Measurements from ENCODE around the gene MRPL39. TPM values are rescaled to one million over a fixed set of nuclear protein-coding genes. Genes with fewer than 3 reads are reported as not detected.

The MRPL39 gene
- total RNA-seq, 1 donor from 2014 or later, result 32.5 TPM

DNA sequence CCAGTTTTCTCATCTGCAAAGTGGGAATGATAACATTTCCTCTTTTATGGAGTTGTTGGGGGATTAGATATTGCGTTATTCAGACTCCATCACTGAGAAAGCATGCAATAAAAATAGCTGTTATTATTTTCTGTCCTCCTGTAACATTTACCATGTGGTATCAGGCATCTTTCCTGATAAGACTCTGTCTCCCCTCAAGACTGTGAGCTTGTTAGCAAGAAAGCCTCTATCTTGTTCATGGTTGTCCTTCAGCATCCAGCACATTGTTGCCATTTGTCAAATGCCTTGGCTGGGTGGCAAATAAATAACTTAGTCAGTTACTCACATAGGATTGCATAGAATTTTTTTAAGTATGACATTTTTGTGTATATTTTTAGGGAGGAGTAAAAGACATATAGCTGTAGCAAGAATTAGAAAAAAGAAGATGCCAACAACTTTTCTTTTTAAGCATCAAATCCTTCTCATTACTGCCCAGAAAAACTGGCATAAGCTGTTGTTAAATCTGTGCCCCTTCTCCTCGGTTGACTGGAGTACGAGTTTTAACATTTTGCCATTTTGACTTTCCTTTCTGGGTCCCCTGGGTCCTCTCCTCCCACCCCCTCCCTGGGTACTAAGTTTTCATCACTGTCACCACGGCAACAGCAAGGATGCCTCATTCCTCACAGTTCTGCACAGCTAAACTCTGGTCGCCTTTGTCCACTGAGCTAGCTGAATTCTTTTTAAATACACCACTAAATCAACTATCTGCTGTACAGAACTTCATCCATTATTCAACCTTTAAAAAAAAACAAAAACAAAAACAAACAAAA, 30.8 kb upstream of the MRPL39 start:
- no peak overlapping the region for H3K27ac Mint-ChIP-seq (ENCODE audit: unreplicated experiment)

DNA sequence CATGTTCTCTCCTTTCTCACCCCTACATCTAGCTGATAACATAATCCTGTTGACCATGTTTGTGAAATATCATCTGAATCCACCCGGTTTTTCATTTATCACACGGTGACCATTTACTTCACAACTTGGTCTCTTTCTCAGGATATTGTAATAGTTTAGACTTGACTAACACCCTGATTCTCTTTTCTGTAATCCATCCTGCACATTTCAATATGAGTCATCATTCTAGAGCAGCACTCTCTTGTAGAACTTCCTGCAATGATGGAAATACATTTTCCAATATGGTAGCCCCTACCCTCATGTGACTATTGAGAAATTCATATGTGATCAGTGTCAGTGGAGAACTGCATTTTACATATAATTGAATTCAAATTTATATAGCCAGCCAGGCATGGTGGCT, 29.4 kb upstream of the MRPL39 start:
- no peak for DNase-seq (ENCODE audit: low read depth)
- no peaks in the 10 kb centered on the region for H3K36me3 Mint-ChIP-seq (ENCODE audit: low read depth, unreplicated experiment)
- Histone ChIP-seq H3K9ac (ENCODE audit: low read length) (no peak overlapping the region), H3K9me3 (ENCODE audit: insufficient read depth, low read depth, low read length) (no peaks in the 10 kb centered on the region), H3K27ac (ENCODE audit: low read depth, low read length) (no peak overlapping the region), H3K36me3 (ENCODE audit: insufficient read depth, low read length) (no peaks in the 10 kb centered on the region), H4K20me1 (ENCODE audit: insufficient read depth, low read length) (no peaks in the 10 kb centered on the region), H3K4me2 (ENCODE audit: low read length) (no peak overlapping the region), H3K4me3 (ENCODE audit: insufficient read depth, low read depth, low read length) (no peak overlapping the region), H2AFZ (ENCODE audit: low read depth, low read length) (no peak overlapping the region), H3K27me3 (ENCODE audit: insufficient read depth, low read length) (no peaks in the 10 kb centered on the region), H3K4me1 (ENCODE audit: insufficient read depth, low read length) (peaks cover 5% of the 10 kb centered on the region), H3K79me2 (ENCODE audit: insufficient read depth, low read length) (no peaks in the 10 kb centered on the region)
- no peak overlapping the region for H3K4me3 Mint-ChIP-seq (ENCODE audit: unreplicated experiment)
- H3K4me1 Mint-ChIP-seq (ENCODE audit: low read depth, unreplicated experiment), result peaks cover 11% of the 10 kb centered on the region
- FAIRE-seq, result no peak
- H3K9me3 Mint-ChIP-seq (ENCODE audit: unreplicated experiment), result peaks cover 3% of the 10 kb centered on the region
- TF ChIP-seq, protein P1, sequence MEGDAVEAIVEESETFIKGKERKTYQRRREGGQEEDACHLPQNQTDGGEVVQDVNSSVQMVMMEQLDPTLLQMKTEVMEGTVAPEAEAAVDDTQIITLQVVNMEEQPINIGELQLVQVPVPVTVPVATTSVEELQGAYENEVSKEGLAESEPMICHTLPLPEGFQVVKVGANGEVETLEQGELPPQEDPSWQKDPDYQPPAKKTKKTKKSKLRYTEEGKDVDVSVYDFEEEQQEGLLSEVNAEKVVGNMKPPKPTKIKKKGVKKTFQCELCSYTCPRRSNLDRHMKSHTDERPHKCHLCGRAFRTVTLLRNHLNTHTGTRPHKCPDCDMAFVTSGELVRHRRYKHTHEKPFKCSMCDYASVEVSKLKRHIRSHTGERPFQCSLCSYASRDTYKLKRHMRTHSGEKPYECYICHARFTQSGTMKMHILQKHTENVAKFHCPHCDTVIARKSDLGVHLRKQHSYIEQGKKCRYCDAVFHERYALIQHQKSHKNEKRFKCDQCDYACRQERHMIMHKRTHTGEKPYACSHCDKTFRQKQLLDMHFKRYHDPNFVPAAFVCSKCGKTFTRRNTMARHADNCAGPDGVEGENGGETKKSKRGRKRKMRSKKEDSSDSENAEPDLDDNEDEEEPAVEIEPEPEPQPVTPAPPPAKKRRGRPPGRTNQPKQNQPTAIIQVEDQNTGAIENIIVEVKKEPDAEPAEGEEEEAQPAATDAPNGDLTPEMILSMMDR (IDR thresholded peaks at IDR 0.05; ENCODE audit: insufficient read depth, low read depth, low read length), result no peak
- no peak for TF ChIP-seq EZH2 (IDR thresholded peaks at IDR 0.05; ENCODE audit: insufficient read depth, low read length)
- H3K27ac Mint-ChIP-seq (ENCODE audit: unreplicated experiment), result no peak overlapping the region
- peaks cover 9% of the 10 kb centered on the region for H3K27me3 Mint-ChIP-seq (ENCODE audit: low read depth, unreplicated experiment)

More for the DNA sequence above, 30.8 kb upstream of the MRPL39 start:
- TF ChIP-seq, protein P1 (IDR thresholded peaks at IDR 0.05; ENCODE audit: insufficient read depth, low read depth, low read length), result no peak
- TF ChIP-seq EZH2 (IDR thresholded peaks at IDR 0.05; ENCODE audit: insufficient read depth, low read length), result no peak
- DNase-seq (ENCODE audit: low read depth) (no peak), FAIRE-seq (no peak)
- H3K36me3 ChIP-seq (ENCODE audit: insufficient read depth, low read length), result no peaks in the 10 kb centered on the region
- no peaks in the 10 kb centered on the region for H4K20me1 ChIP-seq (ENCODE audit: insufficient read depth, low read length)
- no peaks in the 10 kb centered on the region for H3K9me3 ChIP-seq (ENCODE audit: insufficient read depth, low read depth, low read length)
- H3K27me3 ChIP-seq (ENCODE audit: insufficient read depth, low read length), result no peaks in the 10 kb centered on the region
- no peak overlapping the region for H3K4me3 ChIP-seq (ENCODE audit: insufficient read depth, low read depth, low read length)
- H3K4me1 ChIP-seq (ENCODE audit: insufficient read depth, low read length), result peaks cover 5% of the 10 kb centered on the region
- Mint-ChIP-seq H3K36me3 (ENCODE audit: low read depth, unreplicated experiment) (no peaks in the 10 kb centered on the region), H3K4me1 (ENCODE audit: low read depth, unreplicated experiment) (peaks cover 11% of the 10 kb centered on the region), H3K4me3 (ENCODE audit: unreplicated experiment) (peak overlapping the region; percentile 83), H3K27me3 (ENCODE audit: low read depth, unreplicated experiment) (peaks cover 11% of the 10 kb centered on the region), H3K9me3 (ENCODE audit: unreplicated experiment) (peaks cover 3% of the 10 kb centered on the region)
- H3K4me2 ChIP-seq (ENCODE audit: low read length), result peak overlapping the region; percentile 91
- no peak overlapping the region for H3K27ac ChIP-seq (ENCODE audit: low read depth, low read length)
- no peak overlapping the region for H3K9ac ChIP-seq (ENCODE audit: low read length)
- no peaks in the 10 kb centered on the region for H3K79me2 ChIP-seq (ENCODE audit: insufficient read depth, low read length)
- H2AFZ ChIP-seq (ENCODE audit: low read depth, low read length), result no peak overlapping the region

DNA sequence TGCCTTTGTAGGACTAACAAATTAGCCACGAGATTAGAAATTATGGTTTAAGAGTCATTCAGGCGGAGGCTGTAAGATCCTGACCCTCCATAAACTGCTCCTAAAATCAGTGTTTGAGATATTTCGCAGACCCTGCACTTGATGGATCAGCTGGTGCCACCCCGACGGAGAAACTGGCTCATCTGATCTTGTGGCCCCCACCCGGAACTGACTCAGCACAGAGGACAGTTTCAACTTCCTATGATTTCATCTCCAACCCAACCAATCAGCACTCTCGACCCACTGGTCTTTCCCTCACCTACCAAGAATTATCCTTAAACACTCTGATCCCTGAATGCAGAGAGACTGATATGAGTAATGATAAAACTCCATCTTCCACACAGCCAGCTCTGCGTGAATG, 28.0 kb upstream of the MRPL39 start:
- no peak overlapping the region for H3K9ac ChIP-seq (ENCODE audit: low read length)
- H3K4me1 ChIP-seq (ENCODE audit: insufficient read depth, low read length), result peaks cover 4% of the 10 kb centered on the region
- peaks cover 6% of the 10 kb centered on the region for H3K4me1 Mint-ChIP-seq (ENCODE audit: low read depth, unreplicated experiment)
- no peak overlapping the region for H3K4me2 ChIP-seq (ENCODE audit: low read length)
- H3K36me3 Mint-ChIP-seq (ENCODE audit: low read depth, unreplicated experiment), result no peaks in the 10 kb centered on the region
- no peak for FAIRE-seq
- TF ChIP-seq EZH2 (IDR thresholded peaks at IDR 0.05; ENCODE audit: insufficient read depth, low read length), result no peak
- TF ChIP-seq, protein P1 (IDR thresholded peaks at IDR 0.05; ENCODE audit: insufficient read depth, low read depth, low read length), result no peak
- no peaks in the 10 kb centered on the region for H3K9me3 ChIP-seq (ENCODE audit: insufficient read depth, low read depth, low read length)
- no peaks in the 10 kb centered on the region for H3K36me3 ChIP-seq (ENCODE audit: insufficient read depth, low read length)
- DNase-seq (ENCODE audit: low read depth), result no peak
- H3K27ac Mint-ChIP-seq (ENCODE audit: unreplicated experiment), result no peak overlapping the region
- no peaks in the 10 kb centered on the region for H4K20me1 ChIP-seq (ENCODE audit: insufficient read depth, low read length)
- H3K4me3 ChIP-seq (ENCODE audit: insufficient read depth, low read depth, low read length), result no peak overlapping the region
- H3K27me3 Mint-ChIP-seq (ENCODE audit: low read depth, unreplicated experiment), result peaks cover 2% of the 10 kb centered on the region
- peak overlapping the region; percentile 24 for H2AFZ ChIP-seq (ENCODE audit: low read depth, low read length)
- H3K4me3 Mint-ChIP-seq (ENCODE audit: unreplicated experiment), result no peak overlapping the region
- H3K79me2 ChIP-seq (ENCODE audit: insufficient read depth, low read length), result no peaks in the 10 kb centered on the region
- no peak overlapping the region for H3K27ac ChIP-seq (ENCODE audit: low read depth, low read length)
- no peaks in the 10 kb centered on the region for H3K9me3 Mint-ChIP-seq (ENCODE audit: unreplicated experiment)
- no peaks in the 10 kb centered on the region for H3K27me3 ChIP-seq (ENCODE audit: insufficient read depth, low read length)
